Stomach (tissue), 4 donors: Measurements from ENCODE around the gene TOX3.

Experiments used
- CTCF ChIP-seq, 7 experiments: fragments of 450-650 bp in 4 of 7; fragments of 200-600 bp in 3 of 7; sonication (generic) in 3 of 7; IDR thresholded peaks; one replicate each; pipeline ENCODE4 v1.5.1; 2016 to 2019; ENCODE audit warnings: antibody characterized with exemption in 7 of 7, control low read depth in 2 of 7, mild to moderate bottlenecking in 1 of 7
- POLR2A ChIP-seq, 4 donors: fragments of 450-650 bp; IDR thresholded peaks; one replicate each; pipeline ENCODE4 v1.6.1; 2016; ENCODE audit warnings: antibody characterized with exemption in 4 of 4, control low read depth in 2 of 4, mild to moderate bottlenecking in 1 of 4, moderate library complexity in 1 of 4

DNA sequence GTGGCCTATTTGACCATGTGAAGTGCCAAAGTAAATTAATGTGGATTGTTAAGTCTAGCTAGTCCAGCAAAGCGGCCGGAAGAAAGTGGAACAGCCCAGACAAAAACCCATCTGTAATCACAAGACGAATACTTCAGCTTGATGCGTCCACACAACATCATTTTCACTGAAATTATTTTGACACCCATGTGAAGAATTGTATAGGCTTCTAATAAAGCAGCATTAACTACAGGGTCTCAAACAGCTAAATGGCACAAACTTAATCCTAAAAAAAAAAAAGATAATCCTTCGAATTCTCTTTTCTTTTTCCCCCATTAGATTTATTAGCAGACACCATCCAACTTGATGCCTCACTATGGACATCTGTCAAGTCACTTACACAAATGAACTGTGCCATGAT is 73.8 kb downstream of the TOX3 start:
- TF ChIP-seq CTCF (IDR thresholded peaks at IDR 0.05) = no peak
- TF ChIP-seq POLR2A (IDR thresholded peaks at IDR 0.05) = no peak
